HG03025 (cell line): ENCODE data around the gene FRY.
"Not testable (repeated sequence)": the region's sequence is repeated elsewhere in the genome, so short reads cannot be mapped to it uniquely, and the experiment has no call there.

Experiments used
- ATAC-seq: cut with Tn5 transposase; IDR thresholded peaks from one replicate; pipeline ENCODE4 v1.9.1; 2021; ENCODE audit warnings: mild to moderate bottlenecking, moderate library complexity; ENCODE audit not compliant: unreplicated experiment, low FRiP score

Gene FRY

GRCh38 chr13:32039528-32039927 is 8.0 kb downstream of the FRY start:
- no peak for ATAC-seq

GRCh38 chr13:32040052-32040642 is 8.6 kb downstream of the FRY start:
- no peak for ATAC-seq

DNA sequence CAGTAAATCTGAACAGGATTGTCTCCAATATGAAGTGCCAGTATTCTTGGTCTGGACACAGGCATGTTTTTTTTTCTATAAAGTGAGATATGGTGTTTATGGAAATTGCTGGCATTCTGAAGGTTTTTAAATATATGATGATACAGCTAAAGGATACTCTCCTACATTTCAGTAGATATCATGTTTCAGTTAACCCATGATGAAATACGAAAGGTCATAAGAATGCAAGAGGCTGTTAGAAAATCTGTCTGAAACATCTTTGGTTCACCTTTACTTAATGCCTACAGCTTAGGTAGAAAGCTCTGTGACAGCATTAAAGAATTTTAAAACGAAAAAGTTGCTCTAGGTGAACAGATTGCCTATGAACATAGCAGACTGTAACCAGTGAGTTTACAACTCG is 9.1 kb downstream of the FRY start:
- ATAC-seq: no peak

- no peak for ATAC-seq
Measured at GRCh38 chr13:32041429-32041828, 9.9 kb downstream of the FRY start.

GRCh38 chr13:32042551-32042950 is 11.0 kb downstream of the FRY start:
- ATAC-seq: no peak

DNA sequence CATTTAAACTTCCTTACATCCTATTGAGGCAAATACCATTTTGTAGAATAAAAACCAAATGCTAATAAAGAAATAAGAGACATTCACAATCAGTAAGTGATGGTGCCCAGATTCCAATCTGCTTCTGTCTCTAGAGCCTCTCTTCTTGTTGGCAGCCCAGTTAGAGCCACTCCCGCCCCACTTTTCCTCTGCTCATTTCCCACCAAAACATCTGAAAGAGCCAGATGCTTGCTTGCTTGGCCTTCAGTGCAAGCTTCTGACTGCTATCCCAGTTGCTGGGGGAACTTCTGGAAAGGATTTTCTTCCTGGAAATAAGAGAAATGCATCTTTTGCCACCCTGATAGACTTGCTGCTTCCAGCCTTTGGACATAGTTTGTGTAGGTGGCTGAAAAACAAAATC is 12.9 kb downstream of the FRY start:
- ATAC-seq: no peak

GRCh38 chr13:32045537-32045936 is 14.0 kb downstream of the FRY start:
- ATAC-seq: no peak

DNA sequence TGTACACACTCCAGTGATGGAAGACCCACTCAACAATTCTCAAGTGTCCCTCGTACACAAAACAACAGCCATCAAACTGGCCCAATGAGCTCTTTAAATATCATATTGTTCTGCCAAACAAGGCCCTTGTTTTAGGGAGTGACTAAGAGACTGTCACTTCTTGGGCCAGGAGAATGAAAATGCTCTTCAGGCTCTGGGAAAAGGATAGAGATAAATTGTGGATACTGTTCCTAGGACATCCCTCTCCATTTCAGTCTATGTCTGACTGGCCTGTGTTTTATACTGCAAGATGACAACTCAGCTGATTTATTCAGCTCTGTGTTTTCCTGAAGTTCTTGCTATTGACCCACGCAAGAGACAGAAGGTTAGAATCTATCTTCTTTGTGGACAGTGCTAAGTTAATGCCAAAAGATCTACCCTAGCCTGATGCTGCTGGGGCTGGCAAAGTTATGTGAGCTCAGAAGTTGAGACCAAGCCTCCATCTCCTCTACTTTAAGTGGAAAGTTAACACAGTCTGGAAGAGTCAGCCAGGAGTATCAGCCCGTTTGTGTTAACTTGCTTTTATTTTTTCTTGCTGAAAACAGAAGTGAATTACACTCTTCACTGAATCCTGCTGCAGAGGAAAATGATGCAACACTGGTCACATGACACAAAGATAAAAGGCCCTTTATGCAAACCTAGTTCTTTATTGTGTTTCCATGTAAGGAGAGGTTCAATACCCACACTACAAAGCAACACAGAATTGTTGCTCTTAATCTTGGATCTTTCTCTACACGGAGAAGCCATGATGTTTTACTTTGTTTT is 14.6 kb downstream of the FRY start:
- no peak for ATAC-seq

DNA sequence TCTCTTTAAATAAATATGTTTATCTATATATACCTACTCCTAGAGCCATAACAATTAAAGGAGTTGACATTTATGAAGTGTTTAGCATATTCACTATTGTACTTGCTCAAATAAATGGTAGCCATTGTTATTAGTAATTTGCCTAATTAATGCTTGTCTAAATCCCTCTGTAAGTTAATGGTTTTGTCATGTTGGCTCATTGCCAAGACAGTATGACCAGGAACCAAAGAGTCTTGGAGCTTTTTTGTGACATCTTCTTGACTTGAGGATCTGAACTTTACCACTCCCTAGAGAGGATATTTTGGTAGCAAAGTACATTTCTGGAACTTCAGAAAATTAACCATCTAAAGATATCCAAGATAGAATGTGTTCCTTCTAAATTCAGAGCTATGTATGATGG is 15.5 kb downstream of the FRY start:
- ATAC-seq: no peak

DNA sequence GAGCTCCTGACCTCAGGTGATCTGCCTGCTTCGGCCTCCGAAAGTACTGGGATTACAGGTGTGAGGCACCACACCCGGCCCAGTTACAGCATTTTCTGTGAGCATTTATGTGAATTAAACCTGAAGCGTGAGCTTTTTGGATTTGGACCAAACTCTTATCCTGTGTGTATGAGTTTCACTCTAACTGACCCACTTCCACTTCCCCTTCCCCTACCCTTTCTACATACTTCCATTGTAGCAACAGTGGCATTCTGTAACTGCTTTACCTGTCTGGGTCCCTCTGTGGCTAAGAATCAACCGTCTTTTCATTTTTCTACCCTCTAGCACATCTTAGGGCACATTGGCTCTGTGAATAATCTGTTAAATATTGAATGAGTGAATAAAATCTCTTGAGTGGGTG is 16.2 kb downstream of the FRY start:
- no peak for ATAC-seq

GRCh38 chr13:32048816-32049215 is 17.2 kb downstream of the FRY start:
- ATAC-seq: no peak

GRCh38 chr13:32051156-32051555 is 19.6 kb downstream of the FRY start:
- ATAC-seq: no peak

GRCh38 chr13:32056316-32056715 is 24.7 kb downstream of the FRY start:
- ATAC-seq: no peak

GRCh38 chr13:32057325-32057724 is 25.8 kb downstream of the FRY start:
- not testable (repeated sequence) for ATAC-seq

- ATAC-seq: no peak
Measured at GRCh38 chr13:32059511-32059984, 28.0 kb downstream of the FRY start.

- no peak for ATAC-seq
Measured at GRCh38 chr13:32060401-32060878, 28.9 kb downstream of the FRY start.

DNA sequence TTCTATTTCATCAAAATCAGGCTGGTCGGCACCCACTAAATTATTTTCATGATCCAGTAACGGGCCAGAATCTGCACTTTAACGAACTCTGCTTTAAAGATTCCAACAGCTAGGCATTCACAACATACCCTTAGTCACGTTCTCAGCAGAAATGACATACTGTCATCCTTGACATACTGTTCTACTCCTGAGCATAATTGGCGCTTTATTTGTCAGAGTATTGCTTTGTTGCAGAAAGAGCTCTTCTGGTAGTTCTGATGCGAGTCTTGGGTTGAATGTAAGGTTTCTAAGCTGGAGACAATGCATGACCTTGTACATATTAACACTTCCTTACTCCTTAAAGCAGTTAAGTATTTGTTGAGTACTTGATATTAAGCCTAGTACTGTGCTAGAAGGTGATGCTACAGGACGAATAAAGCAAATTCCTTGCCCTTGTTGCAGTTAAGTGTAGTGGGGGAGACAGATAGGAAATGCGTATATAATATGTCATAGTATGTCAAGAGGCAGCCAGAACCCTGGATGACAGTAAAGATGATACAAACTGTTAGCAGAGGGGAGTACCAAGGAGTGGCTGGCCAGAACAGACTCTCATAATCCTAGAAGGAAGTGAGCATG is 32.2 kb downstream of the FRY start:
- ATAC-seq: no peak

- no peak for ATAC-seq
Measured at GRCh38 chr13:32067149-32067961, 35.8 kb downstream of the FRY start.

DNA sequence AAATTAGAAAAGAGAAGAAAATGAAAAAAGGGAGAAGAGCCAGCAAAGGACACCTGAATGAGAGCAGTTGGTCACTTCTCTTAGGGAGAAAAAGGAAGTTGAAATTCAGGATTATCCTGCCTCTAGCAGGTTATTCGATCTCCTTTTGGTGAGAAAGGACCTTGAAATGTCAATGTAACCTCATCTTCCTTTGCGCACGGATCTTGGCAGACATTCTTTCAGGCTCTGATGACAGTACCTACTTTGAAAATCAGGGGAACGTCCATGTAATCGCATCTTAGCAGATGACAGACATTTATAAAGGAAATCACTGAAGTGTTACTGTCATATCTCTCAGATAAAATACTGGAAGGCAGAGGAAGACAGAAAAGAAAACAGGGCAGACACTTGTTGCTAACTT is 36.7 kb downstream of the FRY start:
- ATAC-seq: no peak

DNA sequence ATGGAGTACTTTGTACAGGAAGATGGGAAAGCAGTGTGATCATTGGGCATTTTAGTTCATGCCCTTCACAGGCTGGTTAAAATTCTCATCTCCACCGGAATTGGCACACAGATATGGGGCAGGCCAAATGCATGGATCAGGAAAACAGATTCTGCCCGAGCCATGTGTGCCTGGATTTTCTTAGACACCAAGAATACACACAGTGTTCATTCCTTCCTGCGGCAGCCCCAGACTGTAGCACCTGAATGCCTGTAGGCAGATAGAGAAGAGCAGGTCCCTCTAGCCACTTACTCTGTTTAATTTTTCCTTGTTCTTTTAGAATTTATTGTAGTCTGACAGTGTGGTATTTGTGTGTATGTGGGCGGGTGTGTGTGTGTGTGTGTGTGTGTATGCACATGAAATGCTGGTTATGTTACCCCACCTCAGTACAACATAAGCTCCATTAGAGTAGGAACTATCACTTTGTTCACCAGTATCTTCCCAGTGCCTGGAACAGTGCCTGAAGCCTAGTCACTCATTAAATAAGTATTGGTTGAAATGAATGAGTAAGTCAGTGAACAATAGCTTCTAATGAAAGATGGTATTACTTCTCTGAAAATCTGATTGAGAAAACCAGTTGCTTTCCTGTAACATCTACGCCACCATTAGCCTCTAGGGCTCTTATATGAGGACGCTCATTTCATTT is 41.7 kb downstream of the FRY start:
- ATAC-seq: no peak
